Measurements from ENCODE around the gene FRG2.
"Not testable (repeated sequence)": the region's sequence is repeated elsewhere in the genome, so short reads cannot be mapped to it uniquely, and the experiment has no call there.

FRG2 gene

GRCh38 chr4:189981970-189982369 is 45.1 kb downstream of the FRG2 start:
- no peak for TF ChIP-seq POLR2A (IDR thresholded peaks at IDR 0.05; ENCODE audit: low read depth, low read length)
- no peak for FAIRE-seq
- DNase-seq (ENCODE audit: insufficient read length, low spot score): no peak

GRCh38 chr4:189980292-189980691 is 46.8 kb downstream of the FRG2 start:
- not testable (repeated sequence) for DNase-seq (ENCODE audit: insufficient read length, low spot score); FAIRE-seq

- FAIRE-seq (no peak), DNase-seq (ENCODE audit: insufficient read length, low spot score) (no peak)
- no peak for TF ChIP-seq POLR2A (IDR thresholded peaks at IDR 0.05; ENCODE audit: low read depth, low read length)
Measured at GRCh38 chr4:189979196-189980047, 47.6 kb downstream of the FRG2 start.
